K562 (cell line): Measurements from ENCODE around the gene CLDN15.

Experiments
- CEBPB ChIP-seq: fragments of 450-650 bp; IDR thresholded peaks from 2 replicates; pipeline ENCODE4 v1.6.1; 2016; ENCODE audit warnings: missing genetic modification characterization, missing compliant biosample characterization
- CTCF ChIP-seq, 3 experiments: IDR thresholded peaks in 2 of 3; conservative IDR thresholded peaks in 1 of 3; 2 replicates each; pipeline ENCODE4 v1.5.1; 2011 to 2012; ENCODE audit warnings: low read length in 3 of 3, mild to moderate bottlenecking in 3 of 3, control low read depth in 2 of 3, improper control_type of control experiment in 1 of 3, inconsistent platforms in 1 of 3, low read depth in 1 of 3, mixed read lengths in 1 of 3, moderate library complexity in 1 of 3; ENCODE audit not compliant: insufficient read depth in 2 of 3
- SFPQ ChIP-seq: fragments of 200-400 bp; formaldehyde crosslinking; IDR thresholded peaks from 2 replicates; pipeline ENCODE4 v1.6.1; 2017; ENCODE audit warnings: mild to moderate bottlenecking, low read depth, low read length, moderate library complexity
- ZBTB8A ChIP-seq: fragments of 450-650 bp; IDR thresholded peaks from 2 replicates; pipeline ENCODE4 v1.6.1; 2018; ENCODE audit warnings: mild to moderate bottlenecking, moderate library complexity; ENCODE audit not compliant: partially characterized antibody

DNA sequence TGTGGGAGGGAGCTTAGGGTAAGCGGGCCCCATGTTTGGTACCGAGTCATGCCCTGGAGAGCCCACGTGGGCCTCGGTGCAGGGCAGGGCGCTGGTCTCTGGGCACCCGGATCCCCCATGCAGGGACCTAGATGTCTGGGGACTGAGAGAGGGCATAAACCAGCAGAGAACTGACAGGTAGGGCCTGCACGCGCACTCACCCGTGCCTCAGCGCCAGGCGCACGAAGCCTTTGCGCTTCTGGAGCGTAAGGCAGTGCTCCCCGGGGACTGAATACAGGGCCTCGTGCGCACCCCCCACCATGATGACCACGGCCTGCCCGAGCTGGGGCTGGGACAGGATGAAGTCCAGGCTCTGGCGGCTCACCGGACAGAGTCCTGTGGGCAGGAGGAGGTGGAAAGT is 39.6 kb downstream of the CLDN15 start:
- TF ChIP-seq ZBTB8A, result no peak
- no peak for TF ChIP-seq SFPQ
- no peak for TF ChIP-seq CEBPB (tag)
- TF ChIP-seq CTCF (IDR thresholded peaks at IDR 0.05 in 2 of 3, conservative IDR thresholded peaks at IDR 0.05 in 1 of 3; ENCODE audit: insufficient read depth in 2 of 3, low read depth in 1 of 3, low read length in 3 of 3), result no peak
